ENCODE data around the gene GRM7. TPM values are rescaled to one million over a fixed set of nuclear protein-coding genes. Genes with fewer than 3 reads are reported as not detected.

GRM7 gene
- total RNA-seq, 1 donor from 2014 or later = 0.80 TPM

DNA sequence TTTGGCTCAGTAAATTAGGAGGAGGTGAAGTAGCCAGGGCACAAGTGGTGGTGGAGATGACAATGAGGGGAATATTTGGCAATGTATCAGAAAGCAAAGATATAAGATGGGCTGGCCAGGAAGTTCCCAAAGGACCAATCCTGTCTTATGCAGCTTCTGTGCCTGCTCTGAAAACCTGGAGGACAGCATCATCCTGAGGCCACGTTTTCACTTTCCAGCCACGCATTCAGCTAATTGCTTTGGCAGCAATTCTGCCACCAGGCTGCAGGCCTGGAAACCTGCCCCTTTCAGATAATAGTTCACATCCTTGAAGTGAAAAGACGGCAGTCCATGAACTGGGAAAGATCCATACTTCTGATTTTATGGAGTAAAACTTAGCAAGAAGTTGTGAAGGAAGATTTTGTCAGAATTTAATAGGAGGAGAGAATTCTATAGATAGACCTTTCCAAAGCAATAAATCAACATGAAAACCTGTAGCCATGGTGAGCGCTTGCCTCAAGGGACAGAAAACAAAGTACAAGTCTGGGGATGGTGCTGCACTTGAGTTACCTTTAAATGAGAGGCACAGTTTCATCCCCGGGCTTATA lies 682.5 kb downstream of the GRM7 start:
- DNase-seq (ENCODE audit: low spot score) = no peak
- no peak overlapping the region for H3K27ac ChIP-seq
- peaks cover 4% of the 10 kb centered on the region for H3K4me1 ChIP-seq
- H4K20me1 ChIP-seq (ENCODE audit: low read depth) = no peaks in the 10 kb centered on the region
- H3K9me3 ChIP-seq (ENCODE audit: low read depth) = no peaks in the 10 kb centered on the region
- H3K27me3 ChIP-seq = no peaks in the 10 kb centered on the region
- Mint-ChIP-seq H3K36me3 (no peaks in the 10 kb centered on the region), H3K27ac (no peak overlapping the region), H3K4me1 (no peaks in the 10 kb centered on the region), H3K27me3 (ENCODE audit: insufficient read depth, low read depth) (peaks cover 5% of the 10 kb centered on the region), H3K4me3 (no peak overlapping the region), H3K9me3 (peaks cover 8% of the 10 kb centered on the region)
- H3K79me2 ChIP-seq (ENCODE audit: low read depth) = no peaks in the 10 kb centered on the region
- TF ChIP-seq EZH2phosphoT487 (IDR thresholded peaks at IDR 0.05) (no peak), EZH2 (IDR thresholded peaks at IDR 0.05) (no peak)
- TF ChIP-seq, protein P1, sequence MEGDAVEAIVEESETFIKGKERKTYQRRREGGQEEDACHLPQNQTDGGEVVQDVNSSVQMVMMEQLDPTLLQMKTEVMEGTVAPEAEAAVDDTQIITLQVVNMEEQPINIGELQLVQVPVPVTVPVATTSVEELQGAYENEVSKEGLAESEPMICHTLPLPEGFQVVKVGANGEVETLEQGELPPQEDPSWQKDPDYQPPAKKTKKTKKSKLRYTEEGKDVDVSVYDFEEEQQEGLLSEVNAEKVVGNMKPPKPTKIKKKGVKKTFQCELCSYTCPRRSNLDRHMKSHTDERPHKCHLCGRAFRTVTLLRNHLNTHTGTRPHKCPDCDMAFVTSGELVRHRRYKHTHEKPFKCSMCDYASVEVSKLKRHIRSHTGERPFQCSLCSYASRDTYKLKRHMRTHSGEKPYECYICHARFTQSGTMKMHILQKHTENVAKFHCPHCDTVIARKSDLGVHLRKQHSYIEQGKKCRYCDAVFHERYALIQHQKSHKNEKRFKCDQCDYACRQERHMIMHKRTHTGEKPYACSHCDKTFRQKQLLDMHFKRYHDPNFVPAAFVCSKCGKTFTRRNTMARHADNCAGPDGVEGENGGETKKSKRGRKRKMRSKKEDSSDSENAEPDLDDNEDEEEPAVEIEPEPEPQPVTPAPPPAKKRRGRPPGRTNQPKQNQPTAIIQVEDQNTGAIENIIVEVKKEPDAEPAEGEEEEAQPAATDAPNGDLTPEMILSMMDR (IDR thresholded peaks at IDR 0.05) = no peak
- H3K4me2 ChIP-seq = no peak overlapping the region
- H3K9ac ChIP-seq = no peak overlapping the region
- no peak overlapping the region for H3K4me3 ChIP-seq
- no peak overlapping the region for H2AFZ ChIP-seq (replicated peaks)
- no peaks in the 10 kb centered on the region for H3K36me3 ChIP-seq
- H3F3A ChIP-seq (ENCODE audit: low read depth) = no peaks in the 10 kb centered on the region

DNA sequence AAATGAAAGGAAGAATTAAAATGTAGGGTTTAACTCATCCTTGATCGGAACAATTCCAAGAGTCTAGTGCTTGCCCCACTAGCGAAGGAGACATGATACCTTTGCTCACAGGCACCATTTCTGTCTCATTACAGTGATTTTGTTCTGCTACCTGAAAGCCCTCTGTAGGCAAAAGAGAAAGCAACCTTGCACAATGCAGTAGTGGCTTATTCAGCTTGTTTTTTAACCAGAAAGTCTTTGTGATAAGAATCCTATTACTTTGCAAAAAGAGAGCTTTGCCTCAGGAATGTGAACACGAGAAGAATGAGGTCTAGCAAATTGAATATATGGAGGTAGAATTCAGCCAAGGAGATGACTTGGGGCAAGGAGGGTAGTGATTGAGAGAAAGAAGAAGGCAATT lies 684.4 kb downstream of the GRM7 start:
- Histone ChIP-seq H3K4me1 (peaks cover 4% of the 10 kb centered on the region), H3K4me3 (no peak overlapping the region), H3K36me3 (no peaks in the 10 kb centered on the region), H3F3A (ENCODE audit: low read depth) (no peaks in the 10 kb centered on the region), H4K20me1 (ENCODE audit: low read depth) (no peaks in the 10 kb centered on the region), H3K27me3 (no peaks in the 10 kb centered on the region), H2AFZ (replicated peaks) (no peak overlapping the region), H3K9me3 (ENCODE audit: low read depth) (no peaks in the 10 kb centered on the region), H3K9ac (no peak overlapping the region), H3K4me2 (no peak overlapping the region), H3K79me2 (ENCODE audit: low read depth) (no peaks in the 10 kb centered on the region), H3K27ac (no peak overlapping the region)
- no peak overlapping the region for H3K4me3 Mint-ChIP-seq
- peaks cover 5% of the 10 kb centered on the region for H3K27me3 Mint-ChIP-seq (ENCODE audit: insufficient read depth, low read depth)
- H3K27ac Mint-ChIP-seq = no peak overlapping the region
- no peaks in the 10 kb centered on the region for H3K4me1 Mint-ChIP-seq
- TF ChIP-seq EZH2 (IDR thresholded peaks at IDR 0.05) = no peak
- TF ChIP-seq, protein P1 (IDR thresholded peaks at IDR 0.05) = no peak
- no peak for TF ChIP-seq EZH2phosphoT487 (IDR thresholded peaks at IDR 0.05)
- DNase-seq (ENCODE audit: low spot score) = no peak
- peaks cover 10% of the 10 kb centered on the region for H3K9me3 Mint-ChIP-seq
- H3K36me3 Mint-ChIP-seq = no peaks in the 10 kb centered on the region

DNA sequence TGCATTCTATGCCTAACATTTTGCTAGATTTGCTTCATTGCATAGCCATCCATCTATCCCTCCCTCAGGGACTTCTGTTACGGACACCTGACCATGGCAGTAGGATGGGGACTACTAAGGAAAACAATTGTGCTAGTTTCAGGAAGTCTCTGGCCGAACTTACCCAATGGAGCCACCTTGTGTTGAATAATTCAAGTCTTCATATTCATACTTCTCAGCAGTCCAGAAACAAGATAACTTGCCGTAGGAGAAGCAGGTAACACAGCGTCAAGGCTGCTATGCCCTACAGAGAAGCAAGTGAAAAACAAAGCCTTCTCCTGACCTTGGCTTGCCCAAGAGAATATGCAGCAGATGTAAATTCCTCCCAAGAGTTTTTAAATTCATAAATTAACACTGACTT lies 685.3 kb downstream of the GRM7 start:
- Histone ChIP-seq H3K36me3 (no peaks in the 10 kb centered on the region), H2AFZ (replicated peaks) (no peak overlapping the region), H3K4me3 (no peak overlapping the region), H3K79me2 (ENCODE audit: low read depth) (no peaks in the 10 kb centered on the region), H3K4me2 (no peak overlapping the region), H3F3A (ENCODE audit: low read depth) (no peaks in the 10 kb centered on the region), H3K27ac (no peak overlapping the region), H3K4me1 (peaks cover 4% of the 10 kb centered on the region), H3K9ac (no peak overlapping the region), H3K27me3 (no peaks in the 10 kb centered on the region), H3K9me3 (ENCODE audit: low read depth) (peaks cover 3% of the 10 kb centered on the region), H4K20me1 (ENCODE audit: low read depth) (no peaks in the 10 kb centered on the region)
- H3K27ac Mint-ChIP-seq = no peak overlapping the region
- no peak for TF ChIP-seq EZH2 (IDR thresholded peaks at IDR 0.05)
- TF ChIP-seq EZH2phosphoT487 (IDR thresholded peaks at IDR 0.05) = no peak
- TF ChIP-seq, protein P1 (IDR thresholded peaks at IDR 0.05) = no peak
- no peak overlapping the region for H3K4me3 Mint-ChIP-seq
- peaks cover under 1% of the 10 kb centered on the region for H3K27me3 Mint-ChIP-seq (ENCODE audit: insufficient read depth, low read depth)
- peaks cover 10% of the 10 kb centered on the region for H3K9me3 Mint-ChIP-seq
- DNase-seq (ENCODE audit: low spot score) = no peak
- H3K36me3 Mint-ChIP-seq = no peaks in the 10 kb centered on the region
- no peaks in the 10 kb centered on the region for H3K4me1 Mint-ChIP-seq

Measured in neural progenitor cell (in vitro differentiated cells).